ENCODE measurements around the gene EIF4G3. TPM values are rescaled to one million over a fixed set of nuclear protein-coding genes. Genes with fewer than 3 reads are reported as not detected.
"Not testable (repeated sequence)": the region's sequence is repeated elsewhere in the genome, so short reads cannot be mapped to it uniquely, and the experiment has no call there.

EIF4G3 gene
- polyA plus RNA-seq, 4 donors: 10.8 to 32.1 (median 20.1) TPM

- not testable (repeated sequence) for DNase-seq; H3K27me3 ChIP-seq (ENCODE audit: control insufficient read depth in 3 of 3, insufficient read depth in 3 of 3, low read length in 3 of 3); H3K27ac ChIP-seq (ENCODE audit: low read depth in 1 of 3, low read length in 2 of 3); H3K4me3 ChIP-seq (ENCODE audit: low read depth in 1 of 3, low read length in 3 of 3); H3K4me1 ChIP-seq (ENCODE audit: control insufficient read depth in 3 of 3, insufficient read depth in 2 of 3, low read depth in 1 of 3, low read length in 2 of 3); FAIRE-seq; H3K9me3 ChIP-seq (ENCODE audit: control insufficient read depth in 2 of 2, insufficient read depth in 1 of 2, low read depth in 1 of 2, low read length in 1 of 2); H3K36me3 ChIP-seq (ENCODE audit: control insufficient read depth in 3 of 3, insufficient read depth in 2 of 3, low read depth in 1 of 3, low read length in 3 of 3)
- WGBS, 3 donors: 93% methylated on average over 16 of the region's 16 CpGs
These were observed 1.6 kb upstream of the EIF4G3 start for GRCh38 chr1:21178271-21178670.

DNA sequence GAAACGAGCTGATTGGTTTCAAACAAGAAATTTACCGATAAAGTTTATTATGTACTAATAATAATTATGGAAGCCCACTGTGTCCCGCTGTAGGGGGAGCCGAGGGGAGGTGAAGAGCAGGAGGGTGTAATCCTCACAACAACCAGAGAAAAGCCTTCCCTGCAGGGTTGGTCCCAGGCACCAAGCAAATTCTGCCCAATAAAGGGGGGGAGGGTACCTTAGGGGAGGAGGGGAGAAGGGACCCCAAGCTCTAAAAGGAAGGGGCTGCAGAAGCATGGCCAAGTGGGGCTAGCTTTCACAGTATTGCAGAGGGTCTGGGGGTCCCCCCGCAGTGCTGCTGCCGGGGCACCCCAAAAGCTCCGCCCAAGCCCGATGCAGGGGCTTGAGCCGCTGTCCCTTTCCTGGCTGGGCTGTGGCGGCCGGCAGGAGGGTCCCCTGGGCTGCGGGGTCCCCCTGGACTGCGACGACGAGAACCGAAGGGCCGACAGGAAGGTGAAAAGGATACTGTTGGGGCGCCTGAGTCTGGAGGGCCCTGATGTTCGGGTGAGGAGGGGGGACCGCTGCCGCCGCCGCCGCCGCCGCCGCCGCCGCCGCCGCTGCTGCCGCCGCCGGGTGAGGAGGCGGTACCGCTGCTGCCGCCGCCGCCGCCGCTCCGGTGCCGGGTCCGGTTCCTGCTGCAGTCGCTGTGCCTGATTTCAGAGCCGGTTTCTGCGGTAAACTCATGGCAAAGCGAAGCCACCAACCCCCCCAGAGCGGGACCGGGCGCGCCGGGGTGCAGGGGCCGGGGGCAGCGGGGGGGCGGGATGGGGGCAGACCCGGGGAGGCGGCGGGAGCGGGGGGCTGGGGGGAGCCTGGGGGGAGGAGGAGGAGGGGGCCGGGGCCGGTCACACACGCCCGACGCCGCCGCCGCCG lies 771 bp downstream of the EIF4G3 start:
- Histone ChIP-seq H3K9me3 (ENCODE audit: control insufficient read depth in 2 of 2, insufficient read depth in 1 of 2, low read depth in 1 of 2, low read length in 1 of 2) (no peaks in the 10 kb centered on the region), H3K4me1 (ENCODE audit: control insufficient read depth in 3 of 3, insufficient read depth in 2 of 3, low read depth in 1 of 3, low read length in 2 of 3) (peaks cover 0 to 13% (median 6%) of the 10 kb centered on the region in 3 donors), H3K4me3 (ENCODE audit: low read depth in 1 of 3, low read length in 3 of 3) (peak overlapping the region; percentile 73 to 87 (median 82)), H3K27ac (ENCODE audit: low read depth in 1 of 3, low read length in 2 of 3) (peak overlapping the region; percentile 70 to 90 (median 90)), H3K27me3 (ENCODE audit: control insufficient read depth in 3 of 3, insufficient read depth in 3 of 3, low read length in 3 of 3) (no peaks in the 10 kb centered on the region), H3K36me3 (ENCODE audit: control insufficient read depth in 3 of 3, insufficient read depth in 2 of 3, low read depth in 1 of 3, low read length in 3 of 3) (peaks cover 0 to 5% (median 2%) of the 10 kb centered on the region in 3 donors)
- no peak for FAIRE-seq
- WGBS, 3 donors: 0 to 1% (median 0%) methylated on average over 10 to 63 of the region's 69 CpGs
- peak; percentile 18 to 63 for DNase-seq

DNA sequence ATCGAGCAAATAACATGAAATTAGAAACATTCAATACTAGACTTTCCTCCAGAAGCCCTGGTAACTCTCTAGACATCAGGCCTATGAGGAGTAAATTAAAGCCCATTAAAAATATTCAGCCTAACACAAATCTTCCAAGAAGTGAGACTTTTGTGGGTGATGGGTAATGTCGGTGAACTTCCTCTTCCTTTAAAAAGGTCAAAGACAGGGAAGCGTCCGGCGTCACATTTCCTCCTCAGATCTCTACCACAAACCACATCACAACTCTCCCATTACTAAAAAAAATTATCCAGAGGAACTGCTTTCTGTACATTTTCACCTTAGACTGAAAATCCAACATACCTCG lies 1.4 kb downstream of the EIF4G3 start:
- Histone ChIP-seq H3K27ac (ENCODE audit: low read depth in 1 of 3, low read length in 2 of 3) (peak overlapping the region; percentile 70 to 90 (median 90)), H3K36me3 (ENCODE audit: control insufficient read depth in 3 of 3, insufficient read depth in 2 of 3, low read depth in 1 of 3, low read length in 3 of 3) (peaks cover 0 to 6% (median 2%) of the 10 kb centered on the region in 3 donors), H3K4me3 (ENCODE audit: low read depth in 1 of 3, low read length in 3 of 3) (peak overlapping the region; percentile 73 to 87 (median 82)), H3K27me3 (ENCODE audit: control insufficient read depth in 3 of 3, insufficient read depth in 3 of 3, low read length in 3 of 3) (no peaks in the 10 kb centered on the region), H3K9me3 (ENCODE audit: control insufficient read depth in 2 of 2, insufficient read depth in 1 of 2, low read depth in 1 of 2, low read length in 1 of 2) (no peaks in the 10 kb centered on the region), H3K4me1 (ENCODE audit: control insufficient read depth in 3 of 3, insufficient read depth in 2 of 3, low read depth in 1 of 3, low read length in 2 of 3) (peaks cover 0 to 13% (median 6%) of the 10 kb centered on the region in 3 donors)
- DNase-seq: peak; percentile 55 to 69
- WGBS, 3 donors: 0 to 1% (median 1%) methylated on average over 6 of the region's 6 CpGs
- no peak for FAIRE-seq

GRCh38 chr1:21174654-21175323 lies 1.9 kb downstream of the EIF4G3 start:
- H3K27ac ChIP-seq (ENCODE audit: low read depth in 1 of 3, low read length in 2 of 3): peak overlapping the region; percentile 36 to 70 (median 37)
- peak; percentile 35 to 68 for DNase-seq
- H3K4me1 ChIP-seq (ENCODE audit: control insufficient read depth in 3 of 3, insufficient read depth in 2 of 3, low read depth in 1 of 3, low read length in 2 of 3): peaks cover 0 to 13% (median 6%) of the 10 kb centered on the region in 3 donors
- WGBS, 3 donors: 6 to 21% (median 17%) methylated on average over 12 of the region's 12 CpGs
- H3K27me3 ChIP-seq (ENCODE audit: control insufficient read depth in 3 of 3, insufficient read depth in 3 of 3, low read length in 3 of 3): no peaks in the 10 kb centered on the region
- H3K36me3 ChIP-seq (ENCODE audit: control insufficient read depth in 3 of 3, insufficient read depth in 2 of 3, low read depth in 1 of 3, low read length in 3 of 3): peaks cover 0 to 10% (median 2%) of the 10 kb centered on the region in 3 donors
- no peak for FAIRE-seq
- H3K4me3 ChIP-seq (ENCODE audit: low read depth in 1 of 3, low read length in 3 of 3): peak overlapping the region; percentile 18 to 82 (median 73)
- no peaks in the 10 kb centered on the region for H3K9me3 ChIP-seq (ENCODE audit: control insufficient read depth in 2 of 2, insufficient read depth in 1 of 2, low read depth in 1 of 2, low read length in 1 of 2)

DNA sequence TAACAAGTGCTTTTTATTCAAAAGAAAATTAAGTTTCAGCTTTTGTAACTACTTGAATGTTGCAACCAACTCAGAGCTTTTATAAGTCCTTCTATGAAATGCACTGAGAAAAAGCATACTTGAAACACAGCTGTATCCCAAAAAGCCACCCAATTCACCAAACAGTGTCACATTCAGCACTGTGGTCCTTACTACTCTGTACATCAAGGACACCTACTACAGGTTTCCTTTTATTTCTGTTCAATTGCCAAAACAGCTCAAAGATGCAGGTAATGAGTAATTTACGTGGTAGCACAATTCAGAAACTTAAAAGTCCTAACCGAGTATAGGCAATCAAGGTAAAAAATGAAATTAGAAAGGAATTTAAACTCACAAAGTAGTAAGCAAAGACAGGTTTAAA lies 2.5 kb downstream of the EIF4G3 start:
- Histone ChIP-seq H3K4me3 (ENCODE audit: low read depth in 1 of 3, low read length in 3 of 3) (peak overlapping the region in 2 of 3 donors; percentile 73 to 82), H3K9me3 (ENCODE audit: control insufficient read depth in 2 of 2, insufficient read depth in 1 of 2, low read depth in 1 of 2, low read length in 1 of 2) (no peaks in the 10 kb centered on the region), H3K27ac (ENCODE audit: low read depth in 1 of 3, low read length in 2 of 3) (peak overlapping the region in 1 of 3 donors; percentile 26), H3K36me3 (ENCODE audit: control insufficient read depth in 3 of 3, insufficient read depth in 2 of 3, low read depth in 1 of 3, low read length in 3 of 3) (peaks cover 0 to 11% (median 2%) of the 10 kb centered on the region in 3 donors), H3K27me3 (ENCODE audit: control insufficient read depth in 3 of 3, insufficient read depth in 3 of 3, low read length in 3 of 3) (no peaks in the 10 kb centered on the region), H3K4me1 (ENCODE audit: control insufficient read depth in 3 of 3, insufficient read depth in 2 of 3, low read depth in 1 of 3, low read length in 2 of 3) (peaks cover 0 to 13% (median 6%) of the 10 kb centered on the region in 3 donors)
- 22 to 49% (median 36%) methylated on average over 2 of the region's 2 CpGs for WGBS, 3 donors
- FAIRE-seq: no peak
- DNase-seq: no peak

GRCh38 chr1:21173096-21173495 lies 3.6 kb downstream of the EIF4G3 start:
- not testable (repeated sequence) for DNase-seq; H3K27ac ChIP-seq (ENCODE audit: low read depth in 1 of 3, low read length in 2 of 3); H3K4me3 ChIP-seq (ENCODE audit: low read depth in 1 of 3, low read length in 3 of 3); H3K27me3 ChIP-seq (ENCODE audit: control insufficient read depth in 3 of 3, insufficient read depth in 3 of 3, low read length in 3 of 3); H3K9me3 ChIP-seq (ENCODE audit: control insufficient read depth in 2 of 2, insufficient read depth in 1 of 2, low read depth in 1 of 2, low read length in 1 of 2); FAIRE-seq
- 82 to 92% (median 88%) methylated on average over 11 to 12 of the region's 12 CpGs for WGBS, 3 donors
- H3K4me1 ChIP-seq (ENCODE audit: control insufficient read depth in 3 of 3, insufficient read depth in 2 of 3, low read depth in 1 of 3, low read length in 2 of 3): peaks cover 0 to 13% (median 6%) of the 10 kb centered on the region in 3 donors
- peaks cover 0 to 22% (median 2%) of the 10 kb centered on the region in 3 donors for H3K36me3 ChIP-seq (ENCODE audit: control insufficient read depth in 3 of 3, insufficient read depth in 2 of 3, low read depth in 1 of 3, low read length in 3 of 3)

GRCh38 chr1:21170837-21171236 lies 5.9 kb downstream of the EIF4G3 start:
- 50 to 78% (median 74%) methylated on average over 4 of the region's 4 CpGs for WGBS, 3 donors
- not testable (repeated sequence) for DNase-seq; H3K4me1 ChIP-seq (ENCODE audit: control insufficient read depth in 3 of 3, insufficient read depth in 2 of 3, low read depth in 1 of 3, low read length in 2 of 3); H3K27me3 ChIP-seq (ENCODE audit: control insufficient read depth in 3 of 3, insufficient read depth in 3 of 3, low read length in 3 of 3); H3K4me3 ChIP-seq (ENCODE audit: low read depth in 1 of 3, low read length in 3 of 3); H3K27ac ChIP-seq (ENCODE audit: low read depth in 1 of 3, low read length in 2 of 3); H3K9me3 ChIP-seq (ENCODE audit: control insufficient read depth in 2 of 2, insufficient read depth in 1 of 2, low read depth in 1 of 2, low read length in 1 of 2); FAIRE-seq
- H3K36me3 ChIP-seq (ENCODE audit: control insufficient read depth in 3 of 3, insufficient read depth in 2 of 3, low read depth in 1 of 3, low read length in 3 of 3): peaks cover 3 to 38% (median 4%) of the 10 kb centered on the region in 3 donors

GRCh38 chr1:21168444-21168843 lies 8.3 kb downstream of the EIF4G3 start:
- H3K36me3 ChIP-seq (ENCODE audit: control insufficient read depth in 3 of 3, insufficient read depth in 2 of 3, low read depth in 1 of 3, low read length in 3 of 3): peaks cover 3 to 42% (median 4%) of the 10 kb centered on the region in 3 donors
- no peak overlapping the region for H3K27ac ChIP-seq (ENCODE audit: low read depth in 1 of 3, low read length in 2 of 3)
- peaks cover 0 to 4% (median 0%) of the 10 kb centered on the region in 3 donors for H3K4me1 ChIP-seq (ENCODE audit: control insufficient read depth in 3 of 3, insufficient read depth in 2 of 3, low read depth in 1 of 3, low read length in 2 of 3)
- no peaks in the 10 kb centered on the region for H3K9me3 ChIP-seq (ENCODE audit: control insufficient read depth in 2 of 2, insufficient read depth in 1 of 2, low read depth in 1 of 2, low read length in 1 of 2)
- no peak overlapping the region for H3K4me3 ChIP-seq (ENCODE audit: low read depth in 1 of 3, low read length in 3 of 3)
- DNase-seq: no peak
- no peaks in the 10 kb centered on the region for H3K27me3 ChIP-seq (ENCODE audit: control insufficient read depth in 3 of 3, insufficient read depth in 3 of 3, low read length in 3 of 3)
- no peak for FAIRE-seq
- 97 to 100% (median 99%) methylated on average over 2 of the region's 2 CpGs for WGBS, 3 donors

Data from small intestine (tissue), 7 donors.